ENCODE results near the gene KIRREL1. TPM values are rescaled to one million over a fixed set of nuclear protein-coding genes. Genes with fewer than 3 reads are reported as not detected.

The KIRREL1 gene
- total and polyA plus RNA-seq, 2 donors from 2014 or later = 13.7 to 54.9 TPM

GRCh38 chr1:158017800-158018595, 24.6 kb downstream of the KIRREL1 start:
- H3K9me3 ChIP-seq (ENCODE audit: control insufficient read depth in 2 of 3, insufficient read depth in 1 of 3, low read length in 3 of 3) = no peaks in the 10 kb centered on the region
- H3K4me1 ChIP-seq (ENCODE audit: control insufficient read depth in 2 of 3, insufficient read depth in 2 of 3, low read depth in 1 of 3, low read length in 3 of 3) = peaks cover 15 to 40% (median 34%) of the 10 kb centered on the region in 3 donors
- no peak overlapping the region for H3K4me3 ChIP-seq (ENCODE audit: low read length in 3 of 3)
- no peaks in the 10 kb centered on the region for H3K27me3 ChIP-seq (ENCODE audit: control insufficient read depth, insufficient read depth, low read length)
- no peaks in the 10 kb centered on the region for H3K36me3 ChIP-seq (ENCODE audit: control insufficient read depth in 2 of 3, insufficient read depth in 3 of 3, low read length in 3 of 3)
- peak overlapping the region in 1 of 3 donors; percentile 20 for H3K9ac ChIP-seq (ENCODE audit: low read length in 3 of 3)
- FAIRE-seq (no peak), DNase-seq (no peak)
- peak overlapping the region; percentile 39 to 91 for H3K27ac ChIP-seq (ENCODE audit: low read depth in 2 of 2, low read length in 2 of 2)
- no peak for TF ChIP-seq CTCF (IDR thresholded peaks at IDR 0.05; ENCODE audit: borderline replicate concordance, extremely low read depth, insufficient read depth)
- intact Hi-C loops (cut with DNase I) = no loop called here

DNA sequence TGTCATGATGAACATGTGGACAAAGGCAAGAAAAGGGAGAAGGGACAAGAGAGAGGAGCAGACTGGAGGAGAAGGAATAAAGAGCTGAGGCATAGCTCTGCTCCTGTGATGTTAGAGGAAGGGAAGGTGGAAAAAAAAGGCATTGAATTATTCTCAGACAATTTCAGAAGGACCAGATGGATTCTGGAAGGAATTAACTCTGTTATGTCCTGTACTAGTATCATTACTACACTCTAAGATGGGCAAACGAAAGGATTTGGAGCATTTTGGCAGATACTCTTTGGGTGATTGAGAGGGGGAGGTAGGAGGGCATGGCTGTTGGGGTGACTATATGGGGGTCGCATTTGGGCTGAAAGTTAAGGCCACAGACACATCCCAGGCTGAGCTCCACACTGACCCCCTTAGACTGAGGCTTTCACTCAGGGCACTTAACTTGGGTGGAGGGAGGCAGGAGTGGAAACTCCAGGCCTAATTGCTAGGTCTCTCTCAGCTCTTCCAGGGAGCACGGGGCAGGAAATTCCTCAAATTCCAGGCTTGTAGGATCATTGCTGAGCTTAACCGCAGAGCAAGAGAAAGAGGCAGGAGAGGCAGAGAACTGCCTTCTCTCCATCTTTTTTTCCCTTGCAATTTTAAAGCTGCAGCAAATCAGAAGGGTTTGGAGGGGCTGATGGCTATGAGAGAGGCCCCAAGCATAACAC, 25.9 kb downstream of the KIRREL1 start:
- Histone ChIP-seq H3K27ac (ENCODE audit: low read depth in 2 of 2, low read length in 2 of 2) (peak overlapping the region; percentile 68 to 91), H3K9me3 (ENCODE audit: control insufficient read depth in 2 of 3, insufficient read depth in 1 of 3, low read length in 3 of 3) (no peaks in the 10 kb centered on the region), H3K4me3 (ENCODE audit: low read length in 3 of 3) (peak overlapping the region in 1 of 3 donors; percentile 5), H3K36me3 (ENCODE audit: control insufficient read depth in 2 of 3, insufficient read depth in 3 of 3, low read length in 3 of 3) (no peaks in the 10 kb centered on the region), H3K9ac (ENCODE audit: low read length in 3 of 3) (peak overlapping the region in 2 of 3 donors; percentile 14 to 29), H3K4me1 (ENCODE audit: control insufficient read depth in 2 of 3, insufficient read depth in 2 of 3, low read depth in 1 of 3, low read length in 3 of 3) (peaks cover 15 to 36% (median 35%) of the 10 kb centered on the region in 3 donors), H3K27me3 (ENCODE audit: control insufficient read depth, insufficient read depth, low read length) (no peaks in the 10 kb centered on the region)
- intact Hi-C loops (cut with DNase I) = no loop called here
- FAIRE-seq = no peak
- DNase-seq = peak in 4 of 5 donors; percentile 67 to 97 (median 90)
- no peak for TF ChIP-seq CTCF (IDR thresholded peaks at IDR 0.05; ENCODE audit: borderline replicate concordance, extremely low read depth, insufficient read depth)

GRCh38 chr1:158020259-158020885, 26.9 kb downstream of the KIRREL1 start:
- no peaks in the 10 kb centered on the region for H3K36me3 ChIP-seq (ENCODE audit: control insufficient read depth in 2 of 3, insufficient read depth in 3 of 3, low read length in 3 of 3)
- intact Hi-C loops (cut with DNase I) = no loop called here
- no peaks in the 10 kb centered on the region for H3K9me3 ChIP-seq (ENCODE audit: control insufficient read depth in 2 of 3, insufficient read depth in 1 of 3, low read length in 3 of 3)
- peaks cover 15 to 43% (median 35%) of the 10 kb centered on the region in 3 donors for H3K4me1 ChIP-seq (ENCODE audit: control insufficient read depth in 2 of 3, insufficient read depth in 2 of 3, low read depth in 1 of 3, low read length in 3 of 3)
- no peaks in the 10 kb centered on the region for H3K27me3 ChIP-seq (ENCODE audit: control insufficient read depth, insufficient read depth, low read length)
- peak overlapping the region in 1 of 3 donors; percentile 29 for H3K9ac ChIP-seq (ENCODE audit: low read length in 3 of 3)
- TF ChIP-seq CTCF (IDR thresholded peaks at IDR 0.05; ENCODE audit: borderline replicate concordance, extremely low read depth, insufficient read depth) = no peak
- DNase-seq (no peak), FAIRE-seq (no peak)
- peak overlapping the region; percentile 68 to 91 for H3K27ac ChIP-seq (ENCODE audit: low read depth in 2 of 2, low read length in 2 of 2)
- peak overlapping the region in 1 of 3 donors; percentile 5 for H3K4me3 ChIP-seq (ENCODE audit: low read length in 3 of 3)

All from kidney (tissue), 14 donors.